Lung (tissue), 12 donors: ENCODE results near the gene TMEM131L. TPM values are rescaled to one million over a fixed set of nuclear protein-coding genes. Genes with fewer than 3 reads are reported as not detected.
A peak's percentile ranks its signal among the peaks of the same experiment; 100 is the strongest.

Experiments used
- ATAC-seq: fragments of 200-7000 bp; cut with Tn5 transposase; one replicate; pipeline ENCODE4 v1.9.1; 2020; ENCODE audit warnings: moderate number of reproducible peaks; ENCODE audit not compliant: insufficient read depth, low FRiP score
- DNase-seq, 3 donors: peaks; one replicate each; pipeline ENCODE4 v3.0.0-alpha.2; 2013 to 2017
- H3K27ac ChIP-seq, 2 donors: one replicate each; pipeline ENCODE4 v1.5.1; 2013; ENCODE audit warnings: mild to moderate bottlenecking in 2 of 2, moderate library complexity in 2 of 2, control low read depth in 1 of 2, inconsistent platforms in 1 of 2, low read depth in 1 of 2, low read length in 1 of 2
- H3K27me3 ChIP-seq, 3 donors: one replicate each; pipeline ENCODE4 v1.5.1; 2013; ENCODE audit warnings: low read length in 2 of 3; ENCODE audit not compliant: control insufficient read depth in 3 of 3, insufficient read depth in 3 of 3
- H3K36me3 ChIP-seq, 4 donors: one replicate each; pipeline ENCODE4 v1.5.1; 2013; ENCODE audit warnings: low read length in 4 of 4, mild to moderate bottlenecking in 1 of 4, moderate library complexity in 1 of 4; ENCODE audit not compliant: control insufficient read depth in 4 of 4, insufficient read depth in 4 of 4
- H3K4me1 ChIP-seq, 5 donors: one replicate each; pipeline ENCODE4 v1.5.1; 2013; ENCODE audit warnings: low read length in 5 of 5, mild to moderate bottlenecking in 2 of 5, moderate library complexity in 1 of 5; ENCODE audit not compliant: control insufficient read depth in 5 of 5, insufficient read depth in 5 of 5
- H3K4me3 ChIP-seq: one replicate; pipeline ENCODE4 v1.5.1; 2013; ENCODE audit warnings: mild to moderate bottlenecking, control low read depth, moderate library complexity
- H3K9ac ChIP-seq, 2 donors: one replicate each; pipeline ENCODE4 v1.5.1; 2013; ENCODE audit warnings: low read length in 2 of 2, control low read depth in 1 of 2; ENCODE audit not compliant: insufficient read depth in 1 of 2
- H3K9me3 ChIP-seq, 4 donors: one replicate each; pipeline ENCODE4 v1.5.1; 2013; ENCODE audit warnings: low read length in 3 of 4, mild to moderate bottlenecking in 1 of 4, moderate library complexity in 1 of 4; ENCODE audit not compliant: control insufficient read depth in 4 of 4, insufficient read depth in 3 of 4
- WGBS, 2 donors: extraction: QIAGEN DNeasy Blood & Tissue Kit; methylation state at CpG; one replicate each; pipeline ENCODE4 v1.1.7; 2013; 5-methylcytosine and 5-hydroxymethylcytosine counted together
- polyA plus RNA-seq, 2 donors: library from polyadenylated mRNA; stranded (reverse); fragments of 200-250 nt; gene quantifications; one replicate each; pipeline ENCODE4 v1.2.1, GENCODE V29; 2013
- total RNA-seq, 2 donors: library from RNA; depleted of rRNA in 1 of 2; stranded (reverse); fragments of >200 nt in 1 of 2; gene quantifications; one replicate each; pipeline ENCODE4 v1.2.1, GENCODE V29; 2014 to 2021
- TF ChIP-seq, protein P1 (sequence below): IDR thresholded peaks from 2 replicates; pipeline ENCODE4 v1.5.1; 2012; ENCODE audit warnings: mild to moderate bottlenecking; ENCODE audit errors: control extremely low read depth, extremely low read depth
- donor health status: control.
- donor health status: control.
- donor health status: Bipolar disorder and iron deficiency.
- donor health status: healthy.
- donor health status: DM: yes; HTN: yes; CAD: no.

Gene TMEM131L
- total and polyA plus RNA-seq, 4 donors: 2.9 to 40.6 (median 11.8) TPM

GRCh38 chr4:153481478-153481877 lies 15.3 kb downstream of the TMEM131L start:
- no peak overlapping the region for H3K27ac ChIP-seq
- TF ChIP-seq, protein P1, sequence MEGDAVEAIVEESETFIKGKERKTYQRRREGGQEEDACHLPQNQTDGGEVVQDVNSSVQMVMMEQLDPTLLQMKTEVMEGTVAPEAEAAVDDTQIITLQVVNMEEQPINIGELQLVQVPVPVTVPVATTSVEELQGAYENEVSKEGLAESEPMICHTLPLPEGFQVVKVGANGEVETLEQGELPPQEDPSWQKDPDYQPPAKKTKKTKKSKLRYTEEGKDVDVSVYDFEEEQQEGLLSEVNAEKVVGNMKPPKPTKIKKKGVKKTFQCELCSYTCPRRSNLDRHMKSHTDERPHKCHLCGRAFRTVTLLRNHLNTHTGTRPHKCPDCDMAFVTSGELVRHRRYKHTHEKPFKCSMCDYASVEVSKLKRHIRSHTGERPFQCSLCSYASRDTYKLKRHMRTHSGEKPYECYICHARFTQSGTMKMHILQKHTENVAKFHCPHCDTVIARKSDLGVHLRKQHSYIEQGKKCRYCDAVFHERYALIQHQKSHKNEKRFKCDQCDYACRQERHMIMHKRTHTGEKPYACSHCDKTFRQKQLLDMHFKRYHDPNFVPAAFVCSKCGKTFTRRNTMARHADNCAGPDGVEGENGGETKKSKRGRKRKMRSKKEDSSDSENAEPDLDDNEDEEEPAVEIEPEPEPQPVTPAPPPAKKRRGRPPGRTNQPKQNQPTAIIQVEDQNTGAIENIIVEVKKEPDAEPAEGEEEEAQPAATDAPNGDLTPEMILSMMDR: no peak
- no peaks in the 10 kb centered on the region for H3K27me3 ChIP-seq
- peaks cover 0 to 1% (median 0%) of the 10 kb centered on the region in 4 donors for H3K36me3 ChIP-seq
- H3K4me3 ChIP-seq: no peak overlapping the region
- ATAC-seq (no peak), DNase-seq (no peak)
- H3K9ac ChIP-seq: no peak overlapping the region
- peaks cover 0 to 18% (median 5%) of the 10 kb centered on the region in 5 donors for H3K4me1 ChIP-seq
- H3K9me3 ChIP-seq: no peaks in the 10 kb centered on the region
- 95 to 97% methylated on average over 9 of the region's 9 CpGs for WGBS, 2 donors

GRCh38 chr4:153483432-153484418 lies 17.6 kb downstream of the TMEM131L start:
- Histone ChIP-seq H3K9ac (peak overlapping the region in 1 of 2 donors; percentile 46), H3K4me1 (peaks cover 4 to 34% (median 19%) of the 10 kb centered on the region in 5 donors), H3K36me3 (peaks cover 0 to 1% (median 0%) of the 10 kb centered on the region in 4 donors), H3K27ac (peak overlapping the region; percentile 65 to 77), H3K9me3 (no peaks in the 10 kb centered on the region), H3K4me3 (no peak overlapping the region), H3K27me3 (no peaks in the 10 kb centered on the region)
- DNase-seq: peak in 2 of 3 donors; percentile 61 to 70
- TF ChIP-seq, protein P1: no peak
- WGBS, 2 donors: 51 to 67% methylated on average over 10 of the region's 10 CpGs
- no peak for ATAC-seq

GRCh38 chr4:153485359-153485758 lies 19.2 kb downstream of the TMEM131L start:
- H3K4me1 ChIP-seq: peaks cover 4 to 34% (median 23%) of the 10 kb centered on the region in 5 donors
- H3K4me3 ChIP-seq: no peak overlapping the region
- DNase-seq (no peak), ATAC-seq (no peak)
- TF ChIP-seq, protein P1: no peak
- H3K9ac ChIP-seq: no peak overlapping the region
- 90 to 91% methylated on average over 2 of the region's 2 CpGs for WGBS, 2 donors
- no peaks in the 10 kb centered on the region for H3K27me3 ChIP-seq
- H3K27ac ChIP-seq: no peak overlapping the region
- no peaks in the 10 kb centered on the region for H3K36me3 ChIP-seq
- no peaks in the 10 kb centered on the region for H3K9me3 ChIP-seq
